NCI-H2227 treated with DMSO at 0.1 percent for 48 hours (cell line): ENCODE measurements around the gene CLASP1.
"Not testable (repeated sequence)": the region's sequence is repeated elsewhere in the genome, so short reads cannot be mapped to it uniquely, and the experiment has no call there.

Experiments
- DNase-seq: peaks from one replicate; lab custom pipeline; 2025; lab: John Stamatoyannopoulos, UW

CLASP1 gene

DNA sequence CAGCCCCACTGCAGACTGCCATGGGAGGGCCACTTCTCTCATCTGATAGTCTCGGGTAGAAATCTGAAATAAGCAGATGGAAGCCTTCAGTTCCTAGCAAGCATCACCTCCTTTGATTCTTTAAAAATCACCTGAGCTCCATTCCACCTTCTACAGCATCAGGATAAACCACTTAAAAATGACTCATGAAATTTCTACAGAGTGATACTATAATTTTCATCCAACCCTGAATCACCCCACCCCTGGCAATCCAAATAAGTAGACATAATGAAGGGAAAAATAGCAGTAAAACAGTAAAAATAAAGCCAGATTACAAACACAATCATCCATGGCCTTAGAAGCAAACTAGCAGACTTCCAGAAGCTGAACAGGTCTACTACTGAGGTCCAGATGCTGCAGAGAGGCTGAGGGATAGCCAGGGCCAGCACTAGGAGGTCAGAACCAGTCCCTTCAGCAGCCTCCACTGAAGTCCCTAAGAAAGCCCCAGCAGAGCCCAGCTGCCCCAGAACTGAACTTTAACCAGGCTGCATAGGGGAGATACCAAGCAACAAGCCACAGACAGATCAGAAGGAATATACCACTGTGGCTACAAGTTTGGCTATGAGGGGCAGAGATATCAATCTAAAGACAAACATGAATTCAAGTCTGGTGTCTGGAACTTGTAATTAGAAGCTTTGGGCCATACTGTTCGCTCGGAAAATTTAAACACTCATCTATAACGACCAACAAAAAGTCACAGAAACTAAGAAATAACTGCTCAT, 173.3 kb downstream of the CLASP1 start:
- peak; percentile 20 for DNase-seq

DNA sequence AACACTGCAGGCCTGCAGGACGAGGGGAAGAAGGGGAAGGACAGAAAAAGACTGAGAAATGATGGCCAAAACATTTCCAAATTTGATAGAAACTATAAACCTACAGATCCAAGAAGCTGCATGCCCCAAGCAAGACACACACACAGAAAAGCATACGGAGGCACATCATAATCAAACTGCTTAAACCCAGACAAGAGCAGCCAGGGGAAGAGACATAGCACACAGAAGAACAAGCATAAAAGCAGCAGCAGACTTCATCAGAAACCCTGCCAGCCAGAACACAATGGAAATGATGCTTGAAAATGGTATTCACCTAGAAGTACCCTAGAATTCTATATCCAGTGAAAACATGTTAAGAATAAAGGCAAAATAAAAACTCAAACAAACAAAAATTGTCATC, 175.8 kb downstream of the CLASP1 start:
- DNase-seq = no peak

DNA sequence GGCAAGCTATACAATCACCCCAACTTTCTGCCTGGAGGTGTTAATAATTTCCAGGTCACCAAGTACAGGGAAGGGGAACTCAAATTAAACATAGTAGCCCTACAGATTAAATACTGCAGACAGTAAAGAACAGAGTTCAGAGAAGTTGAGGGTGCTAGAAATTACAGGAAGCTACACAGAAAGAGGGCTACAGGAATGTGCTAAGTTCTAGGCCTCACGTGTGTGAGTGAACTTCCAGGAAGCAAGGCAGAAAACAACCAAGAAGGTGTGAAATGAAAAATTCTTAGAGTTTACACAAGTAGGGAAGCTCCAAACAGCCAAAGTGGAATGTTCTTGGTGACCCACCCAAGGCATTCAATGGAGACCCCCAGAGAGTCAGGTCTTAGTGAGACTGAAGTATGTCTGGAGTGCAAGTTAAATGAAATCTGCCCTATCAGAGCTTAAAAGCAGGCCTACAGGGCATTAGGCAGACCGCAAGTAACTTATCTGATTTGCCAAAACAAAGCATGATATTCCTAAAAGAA, 176.7 kb downstream of the CLASP1 start:
- no peak for DNase-seq

DNA sequence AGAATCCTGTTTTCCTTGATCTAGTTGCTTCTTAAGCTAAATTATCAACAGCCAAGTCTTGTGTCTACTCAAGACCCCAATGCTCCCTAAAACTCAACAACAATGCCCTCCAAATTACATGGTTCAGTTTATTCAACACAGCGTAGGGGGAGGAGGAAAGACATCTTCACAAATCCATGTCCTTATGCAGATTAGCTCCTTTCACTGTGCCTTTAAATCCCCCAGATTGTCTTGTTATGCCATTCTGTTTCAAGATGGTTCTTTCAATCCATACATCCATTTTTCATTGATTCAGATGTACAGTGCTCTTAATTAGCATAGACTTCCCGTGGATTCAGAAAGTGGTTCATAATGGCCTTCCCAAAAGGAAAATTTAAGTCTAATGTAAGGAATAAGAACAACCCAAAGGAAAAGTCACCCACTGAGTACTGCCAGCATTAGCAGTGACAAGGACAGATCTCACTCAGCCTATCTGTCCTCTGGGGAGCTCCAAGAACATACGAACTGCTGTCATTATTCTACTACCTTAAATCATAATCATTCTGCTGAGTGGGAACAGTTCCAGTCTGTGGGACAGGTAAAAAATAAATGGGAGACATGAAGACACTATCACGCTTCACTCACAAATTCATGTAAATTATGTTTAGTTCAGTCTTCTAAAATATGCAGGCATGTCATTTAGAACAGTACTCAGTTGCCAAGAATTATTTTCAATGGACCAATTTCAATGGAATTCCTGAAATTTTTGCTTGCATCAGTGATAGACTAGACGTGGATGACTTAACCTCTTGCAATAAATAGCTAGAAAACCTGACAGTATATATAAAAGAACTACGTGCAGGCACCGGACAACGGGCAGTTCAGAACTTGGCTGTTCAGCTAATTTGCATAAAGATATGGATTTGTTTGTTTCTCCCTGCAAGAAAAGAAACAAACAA, 177.5 kb downstream of the CLASP1 start:
- DNase-seq = no peak

DNA sequence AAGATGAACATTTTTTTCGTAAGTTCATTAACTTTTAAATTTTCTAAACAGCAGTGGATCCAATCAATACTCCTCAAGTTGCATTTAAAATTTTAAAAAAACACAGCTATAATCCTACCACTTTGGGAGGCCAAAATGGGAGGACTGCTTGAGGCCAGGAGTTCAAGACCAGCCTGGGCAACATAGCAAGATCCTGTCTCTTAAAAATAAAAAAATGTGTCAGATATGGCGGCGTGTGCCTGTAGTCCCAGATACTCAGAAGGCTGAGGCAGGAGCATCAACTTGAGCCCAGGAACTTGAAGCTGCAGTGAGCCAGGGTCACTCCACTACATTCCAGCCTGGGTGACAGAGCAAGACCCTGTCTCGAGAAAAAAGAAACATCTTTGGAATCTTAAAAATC, 178.3 kb downstream of the CLASP1 start:
- no peak for DNase-seq

DNA sequence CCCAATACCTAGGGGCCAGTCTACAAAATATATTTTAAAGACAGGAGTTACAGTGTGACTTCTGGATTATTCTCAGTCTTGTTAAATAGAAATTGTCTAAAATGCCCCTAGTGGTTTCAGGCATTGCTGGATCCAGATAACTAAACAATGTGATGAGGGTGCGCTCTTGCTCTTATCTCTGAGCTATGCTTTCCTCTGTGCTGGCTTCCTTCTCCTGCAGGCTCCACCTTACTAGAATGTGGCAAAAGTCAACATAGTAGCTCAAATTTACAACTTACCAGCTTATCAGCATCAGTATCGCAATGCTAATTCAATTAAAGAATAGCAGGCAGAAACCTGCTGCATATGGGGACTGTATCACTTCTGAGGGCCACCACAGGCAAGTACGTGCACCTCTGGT, 179.9 kb downstream of the CLASP1 start:
- no peak for DNase-seq

DNA sequence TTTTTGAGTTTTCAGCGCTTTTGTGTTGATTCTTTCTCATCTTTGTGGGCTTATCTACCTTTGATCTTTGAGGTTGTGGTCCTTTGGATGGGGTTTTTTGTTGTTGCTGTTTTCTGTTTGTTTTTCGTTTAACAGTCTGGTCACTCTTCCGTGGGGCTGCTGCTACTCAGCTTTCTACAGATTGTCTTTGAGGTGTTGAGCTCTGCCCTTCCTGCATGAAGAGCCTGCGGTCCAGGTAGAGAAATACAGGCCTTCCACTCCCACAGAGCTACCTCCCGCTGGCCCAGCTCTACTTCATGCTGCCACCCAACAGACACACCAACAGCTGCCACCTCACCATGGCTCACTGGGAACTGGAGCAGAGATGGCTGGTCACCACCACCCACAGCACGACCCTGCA, 180.3 kb downstream of the CLASP1 start:
- no peak for DNase-seq

DNA sequence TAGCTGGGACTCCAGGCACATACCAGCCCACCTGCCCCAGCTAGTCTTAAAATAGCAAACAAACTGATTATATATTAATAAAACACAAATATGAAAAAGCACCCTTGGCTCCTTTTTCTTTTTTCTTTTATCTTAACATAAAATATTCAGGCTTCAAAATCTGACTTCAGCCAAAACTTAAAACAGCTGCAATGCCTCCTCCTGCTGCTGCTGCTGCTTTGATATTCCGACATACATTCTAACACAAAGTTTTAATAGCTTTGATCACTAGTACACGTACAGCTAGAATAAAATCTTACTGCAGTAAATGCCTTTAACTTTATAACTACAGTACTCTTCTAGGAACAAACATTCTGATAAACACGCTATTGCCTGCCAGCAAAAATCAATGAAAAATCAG, 190.0 kb downstream of the CLASP1 start:
- no peak for DNase-seq

DNA sequence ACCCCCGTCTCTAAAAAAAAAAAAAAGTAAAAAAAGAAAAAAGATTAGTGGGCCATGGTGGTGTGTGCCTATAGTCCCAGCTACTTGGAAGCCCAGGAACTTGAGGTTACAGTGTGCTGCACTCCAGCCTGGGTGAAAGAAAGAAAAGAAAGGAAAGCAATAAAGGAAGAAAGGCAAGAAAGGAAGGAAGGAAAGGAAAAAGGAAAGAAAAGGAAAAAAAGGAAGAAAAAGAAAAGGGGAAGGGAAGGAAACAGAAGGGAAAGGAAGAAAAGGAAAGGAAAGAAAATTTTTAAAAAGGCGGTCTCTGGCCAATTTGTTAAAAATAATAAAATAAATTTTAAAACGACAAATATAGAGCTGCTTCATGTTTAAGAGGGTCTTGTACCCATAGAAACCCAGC, 192.9 kb downstream of the CLASP1 start:
- no peak for DNase-seq

DNA sequence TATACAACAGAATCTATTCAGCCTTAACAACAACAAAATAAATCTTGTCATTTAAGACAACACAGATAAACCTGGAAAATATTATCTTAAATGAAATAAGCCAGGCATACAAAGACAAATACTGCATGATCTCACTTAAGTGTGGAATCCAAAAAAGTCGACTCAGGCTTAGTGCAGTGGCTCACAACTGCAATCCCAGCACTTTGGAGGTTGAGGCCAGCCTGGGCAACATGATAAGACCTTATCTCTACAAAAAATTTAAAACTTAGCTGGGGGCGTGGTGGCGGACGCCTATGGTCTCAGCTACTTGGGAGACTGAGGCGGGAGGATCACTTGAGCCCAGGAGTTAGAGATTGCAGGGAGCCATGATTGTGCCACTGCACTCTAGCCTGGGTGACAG, 193.8 kb downstream of the CLASP1 start:
- no peak for DNase-seq

DNA sequence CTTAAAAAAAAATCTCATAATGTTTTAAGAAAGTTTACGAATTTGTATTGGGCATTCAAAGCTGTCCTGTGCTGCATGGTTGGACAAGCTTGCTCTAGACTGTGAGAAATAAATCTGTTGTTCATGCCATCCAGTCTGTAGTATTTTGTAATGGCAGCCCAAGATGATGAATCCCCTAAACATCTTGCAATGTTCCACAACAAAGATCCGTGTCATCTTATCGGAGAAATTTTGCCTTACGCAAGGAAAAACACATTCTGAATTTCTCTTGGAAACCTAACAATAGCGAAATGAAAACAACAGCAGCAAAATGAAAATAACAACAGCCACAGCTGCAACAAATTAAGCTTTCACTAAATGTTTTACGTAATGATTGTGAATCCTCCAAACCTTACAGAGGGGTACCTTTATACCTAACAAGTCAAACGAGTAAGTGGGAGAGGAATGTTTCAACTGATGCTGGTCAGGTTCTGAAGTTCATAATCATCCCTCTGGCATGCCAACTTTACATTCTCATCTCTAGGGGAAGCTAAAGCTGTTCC, 194.6 kb downstream of the CLASP1 start:
- no peak for DNase-seq

DNA sequence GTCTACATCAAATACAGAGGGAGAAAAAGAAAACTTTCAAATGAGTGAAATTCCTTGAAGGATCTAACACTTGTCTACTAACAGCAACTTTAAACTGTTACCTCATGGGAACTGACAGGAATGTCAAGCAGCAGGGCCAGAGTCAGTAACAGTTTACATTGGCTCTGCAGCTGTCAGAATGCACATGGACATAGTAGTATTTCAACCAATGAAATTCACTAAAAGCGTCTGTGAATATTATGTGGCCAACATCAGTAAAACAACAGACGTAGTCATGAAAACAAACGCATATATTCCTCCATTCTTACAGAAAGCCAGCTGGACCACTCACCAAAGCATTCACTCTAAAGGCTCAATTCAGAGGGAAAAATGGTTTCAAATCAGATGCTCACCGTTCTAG, 197.9 kb downstream of the CLASP1 start:
- no peak for DNase-seq

DNA sequence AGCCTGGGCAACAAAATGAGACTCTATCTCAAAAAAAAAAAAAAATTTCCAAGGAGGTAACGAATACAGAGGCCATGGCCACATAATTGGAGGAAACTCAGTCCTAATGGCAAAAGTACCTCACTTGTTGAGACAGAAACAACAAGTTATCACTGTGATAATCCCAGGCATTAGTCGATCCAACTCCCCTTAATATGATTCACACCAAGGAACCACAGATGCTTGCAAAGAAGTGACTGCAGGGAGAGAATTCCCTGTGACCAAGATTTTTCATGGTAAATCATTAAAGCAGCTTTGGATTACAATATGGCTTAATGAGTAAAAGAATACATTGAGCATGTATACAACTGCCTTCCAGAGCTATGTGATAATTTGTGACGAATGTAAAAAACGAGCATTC, 199.0 kb downstream of the CLASP1 start:
- DNase-seq = no peak

DNA sequence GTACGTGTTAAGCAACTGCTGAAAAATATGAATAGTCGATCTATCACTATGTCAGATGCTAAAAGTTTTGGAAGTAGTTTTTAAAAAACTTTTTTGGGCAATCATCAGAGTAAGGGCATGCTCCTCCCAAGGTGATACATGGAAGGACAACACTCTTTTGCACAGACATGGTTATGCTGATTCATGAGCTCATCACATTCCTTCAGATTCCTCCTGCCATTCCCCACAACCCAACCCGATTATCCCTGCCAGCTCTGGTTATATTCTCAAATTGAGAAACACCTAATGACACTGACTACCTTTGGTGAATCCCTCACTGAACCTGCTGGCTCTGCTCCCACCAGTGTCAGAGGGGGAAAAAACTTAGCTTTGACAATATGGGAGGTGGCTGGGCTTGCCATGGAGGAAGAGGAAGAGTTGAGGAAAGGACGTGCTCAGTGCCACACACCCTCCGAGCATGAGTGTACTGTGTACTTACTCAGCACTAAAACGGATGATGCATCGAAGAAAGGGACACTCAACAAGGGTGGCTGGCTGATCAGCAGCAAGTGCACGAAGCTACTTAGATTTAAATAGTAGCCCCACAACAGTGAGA, 202.5 kb downstream of the CLASP1 start:
- no peak for DNase-seq

DNA sequence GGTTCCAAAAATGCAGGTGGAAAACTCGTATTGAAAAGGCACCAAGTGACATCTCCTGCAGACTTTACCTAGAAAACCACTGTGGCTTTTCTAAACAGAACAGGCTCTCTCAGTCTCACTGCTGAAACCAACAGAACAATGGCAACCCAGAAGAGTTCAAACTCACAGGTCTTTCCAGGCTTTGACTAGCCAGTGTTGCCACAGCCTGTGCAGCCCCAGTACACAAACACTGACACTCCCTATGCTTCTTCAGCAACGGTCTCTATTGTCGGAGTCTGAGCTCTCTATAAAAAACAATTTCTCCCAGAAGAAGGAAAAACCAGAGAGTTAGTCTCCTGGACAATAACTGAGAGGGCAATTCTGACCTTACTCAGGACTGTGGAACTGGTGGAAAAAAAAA, 206.4 kb downstream of the CLASP1 start:
- DNase-seq = no peak

DNA sequence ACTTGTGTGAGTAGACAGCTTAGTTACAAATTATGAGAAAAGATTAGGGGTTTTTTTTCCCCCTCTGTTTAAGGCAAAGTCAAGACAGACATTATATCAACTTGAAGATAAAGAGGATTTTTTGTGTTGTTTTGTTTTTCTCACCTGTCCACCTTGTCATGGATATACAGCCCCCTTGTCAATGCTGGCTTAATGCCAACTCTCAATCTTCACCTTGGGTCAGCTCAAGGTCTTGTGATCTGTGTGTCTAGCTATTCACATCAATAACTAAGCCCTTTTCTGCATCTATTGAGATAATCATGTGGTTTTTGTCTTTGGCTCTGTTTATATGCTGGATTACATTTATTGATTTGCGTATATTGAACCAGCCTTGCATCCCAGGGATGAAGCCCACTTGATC, 211.0 kb downstream of the CLASP1 start:
- DNase-seq = not testable (repeated sequence)

DNA sequence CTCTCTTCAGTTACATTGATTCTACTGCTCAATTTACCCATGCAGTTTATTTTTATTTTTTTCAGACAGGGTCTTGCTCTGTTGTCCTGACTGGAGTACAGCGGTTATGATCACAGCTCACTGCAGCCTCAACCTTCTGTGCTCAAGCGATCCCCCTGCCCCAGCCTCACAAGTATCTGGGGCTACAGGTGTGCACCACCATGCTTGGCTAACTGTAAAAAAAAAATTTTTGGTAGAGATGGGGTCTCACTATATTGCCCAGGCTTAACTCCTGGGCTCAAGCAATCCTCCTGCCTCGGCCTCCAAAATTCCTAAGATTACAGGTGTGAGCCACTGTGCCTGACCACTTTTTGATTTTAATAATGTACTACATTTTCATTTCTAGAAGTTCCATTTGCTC, 212.3 kb downstream of the CLASP1 start:
- no peak for DNase-seq

DNA sequence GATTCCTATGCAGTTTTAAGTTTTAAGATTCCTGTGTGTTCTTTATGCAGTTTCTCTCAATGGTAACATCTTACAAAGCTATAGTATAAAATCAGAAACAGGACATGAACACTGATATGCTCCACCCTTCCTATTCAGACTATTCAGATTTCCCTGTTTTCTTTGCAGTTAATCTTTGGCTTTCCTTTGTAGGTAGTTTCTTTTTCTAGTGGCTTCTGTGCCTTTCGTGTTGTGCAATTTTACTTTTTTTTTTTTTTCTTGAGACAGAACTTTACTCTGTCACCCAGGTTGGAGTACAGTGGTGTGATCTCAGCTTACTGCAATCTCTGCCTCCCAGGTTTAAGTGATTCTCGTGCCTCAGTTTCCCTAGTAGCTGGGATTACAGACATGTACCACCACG, 213.5 kb downstream of the CLASP1 start:
- no peak for DNase-seq

DNA sequence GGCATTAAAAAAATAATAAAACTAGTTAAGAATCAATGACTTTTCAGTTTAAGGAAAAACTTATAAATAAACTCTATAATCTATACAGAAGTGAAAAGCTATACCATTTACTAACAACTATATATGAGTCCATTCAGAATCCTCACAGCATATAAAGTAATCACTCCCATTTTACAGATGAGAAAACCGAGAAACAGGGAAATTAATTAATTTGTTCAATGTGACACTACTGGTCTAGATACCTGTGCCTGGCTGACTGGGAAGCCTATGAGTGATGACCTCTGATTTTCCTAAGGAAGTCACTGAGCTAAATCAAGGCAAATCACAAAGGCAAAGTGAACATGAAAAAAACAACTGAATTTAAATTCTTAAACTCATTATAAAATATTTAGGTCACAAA, 218.0 kb downstream of the CLASP1 start:
- DNase-seq = no peak

DNA sequence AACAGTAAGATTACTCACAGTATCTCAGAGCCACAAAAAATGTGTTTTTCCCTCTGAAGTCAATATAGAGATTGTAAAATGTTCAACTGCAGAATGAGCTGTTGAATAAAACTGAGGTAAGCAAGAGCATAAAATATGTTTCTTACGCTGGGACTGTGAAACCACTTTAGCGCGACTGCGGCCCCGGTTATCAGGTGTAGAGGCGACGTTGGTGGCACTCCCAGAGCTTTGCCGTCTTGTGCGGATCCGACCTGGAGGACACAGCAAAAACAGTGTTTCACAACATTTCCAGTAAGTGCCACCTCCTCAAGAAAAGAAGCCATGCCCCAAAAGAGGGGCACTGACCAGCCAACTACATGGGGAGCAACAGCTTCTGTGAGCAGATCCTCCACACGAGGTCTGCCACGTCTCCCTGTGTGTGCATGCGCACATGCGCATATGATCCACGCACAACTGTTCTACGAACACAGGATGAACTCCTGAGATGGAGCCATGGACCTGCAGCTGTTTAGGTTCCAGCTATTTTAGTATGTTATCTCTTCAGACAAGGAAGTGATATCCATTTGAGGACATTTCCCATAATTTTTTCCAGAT, 219.2 kb downstream of the CLASP1 start:
- no peak for DNase-seq

DNA sequence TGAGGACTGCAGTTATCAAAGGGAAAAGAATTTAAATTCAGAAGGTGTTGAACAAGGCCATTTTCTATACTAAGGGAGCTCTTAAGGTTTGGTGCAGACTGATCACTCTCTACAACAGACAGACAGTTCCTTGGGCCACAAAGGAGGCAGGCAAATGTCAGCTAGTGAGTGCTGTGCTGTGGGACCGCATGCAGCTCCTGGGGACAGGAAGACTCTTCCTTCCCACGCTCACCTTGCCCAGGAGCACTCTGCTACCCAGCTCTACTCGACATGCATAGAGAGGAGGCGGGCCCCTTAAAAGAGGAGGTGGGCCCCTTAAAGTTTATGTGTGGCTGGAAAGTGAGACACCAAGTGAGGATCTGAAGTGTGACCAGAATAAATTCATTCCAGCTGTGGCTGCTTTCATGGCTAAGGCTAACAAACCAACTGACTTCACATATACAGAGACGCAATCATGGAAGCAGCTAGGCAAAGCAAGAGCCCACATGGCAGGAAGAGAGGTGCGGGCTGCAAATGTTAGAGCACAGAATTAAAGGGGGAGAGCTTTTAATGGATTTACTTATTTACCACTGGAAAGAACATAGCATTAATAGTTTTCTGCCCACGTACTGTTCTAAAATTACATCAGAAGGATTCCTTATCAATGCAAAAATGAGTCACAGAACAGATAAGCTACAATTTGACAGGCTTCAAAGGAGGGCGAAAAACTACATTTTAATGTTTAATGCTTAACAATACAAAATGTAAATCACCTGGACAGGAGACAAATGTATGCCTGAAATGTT, 220.0 kb downstream of the CLASP1 start:
- DNase-seq = no peak
